Fibroblast of lung (primary cell): ENCODE results near the gene PI4K2B.
"Not testable (repeated sequence)": the region's sequence is repeated elsewhere in the genome, so short reads cannot be mapped to it uniquely, and the experiment has no call there.

ENCODE experiments used
- EZH2 ChIP-seq: IDR thresholded peaks from 2 replicates; pipeline ENCODE4 v1.5.1; 2012; ENCODE audit warnings: low read length, control low read depth, mild to moderate bottlenecking; ENCODE audit errors: missing control alignments
- TF ChIP-seq, protein P1 (sequence below), 2 donors: IDR thresholded peaks in 1 of 2; conservative IDR thresholded peaks in 1 of 2; 1 replicate in 1 of 2; 2 replicates in 1 of 2; pipeline ENCODE4 v1.5.1; 2011 to 2012; ENCODE audit warnings: low read length in 2 of 2, control low read depth in 1 of 2, inconsistent platforms in 1 of 2, low read depth in 1 of 2, mild to moderate bottlenecking in 1 of 2

DNA sequence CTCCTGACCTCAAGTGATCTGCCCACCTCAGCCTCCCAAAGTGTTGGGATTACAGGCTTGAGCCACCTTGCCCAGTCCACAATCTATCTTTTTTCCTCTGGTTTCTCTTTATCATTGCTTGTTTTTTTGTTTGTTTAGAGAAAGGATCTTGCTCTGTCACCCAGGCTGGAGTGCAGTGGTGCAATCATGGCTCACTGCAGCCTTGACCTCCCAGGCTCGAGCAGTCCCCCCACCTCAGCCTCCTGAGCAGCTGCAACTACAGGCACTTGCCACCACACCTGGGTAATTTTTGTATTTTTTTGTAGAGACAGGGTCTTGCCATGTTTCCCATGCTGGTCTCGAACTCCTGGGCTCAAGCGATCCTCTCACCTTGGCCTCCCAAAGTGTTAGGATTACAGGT lies 94.6 kb downstream of the PI4K2B start:
- TF ChIP-seq, protein P1, sequence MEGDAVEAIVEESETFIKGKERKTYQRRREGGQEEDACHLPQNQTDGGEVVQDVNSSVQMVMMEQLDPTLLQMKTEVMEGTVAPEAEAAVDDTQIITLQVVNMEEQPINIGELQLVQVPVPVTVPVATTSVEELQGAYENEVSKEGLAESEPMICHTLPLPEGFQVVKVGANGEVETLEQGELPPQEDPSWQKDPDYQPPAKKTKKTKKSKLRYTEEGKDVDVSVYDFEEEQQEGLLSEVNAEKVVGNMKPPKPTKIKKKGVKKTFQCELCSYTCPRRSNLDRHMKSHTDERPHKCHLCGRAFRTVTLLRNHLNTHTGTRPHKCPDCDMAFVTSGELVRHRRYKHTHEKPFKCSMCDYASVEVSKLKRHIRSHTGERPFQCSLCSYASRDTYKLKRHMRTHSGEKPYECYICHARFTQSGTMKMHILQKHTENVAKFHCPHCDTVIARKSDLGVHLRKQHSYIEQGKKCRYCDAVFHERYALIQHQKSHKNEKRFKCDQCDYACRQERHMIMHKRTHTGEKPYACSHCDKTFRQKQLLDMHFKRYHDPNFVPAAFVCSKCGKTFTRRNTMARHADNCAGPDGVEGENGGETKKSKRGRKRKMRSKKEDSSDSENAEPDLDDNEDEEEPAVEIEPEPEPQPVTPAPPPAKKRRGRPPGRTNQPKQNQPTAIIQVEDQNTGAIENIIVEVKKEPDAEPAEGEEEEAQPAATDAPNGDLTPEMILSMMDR (conservative IDR thresholded peaks at IDR 0.05 in 1 of 2, IDR thresholded peaks at IDR 0.05 in 1 of 2; ENCODE audit: low read depth in 1 of 2, low read length in 2 of 2) = not testable (repeated sequence)
- TF ChIP-seq EZH2 = not testable (repeated sequence)
